Lower leg skin (tissue), 3 donors: Measurements from ENCODE around the gene PPP2R5C.

Source experiments
- CTCF ChIP-seq, 3 donors: fragments of 450-650 bp; IDR thresholded peaks; one replicate each; pipeline ENCODE4 v1.5.1; 2016; ENCODE audit warnings: antibody characterized with exemption in 3 of 3, mild to moderate bottlenecking in 3 of 3, moderate library complexity in 2 of 3
- POLR2A ChIP-seq, 2 donors: fragments of 450-650 bp; IDR thresholded peaks; one replicate each; pipeline ENCODE4 v1.6.1; 2016 to 2017; ENCODE audit warnings: antibody characterized with exemption in 2 of 2, mild to moderate bottlenecking in 1 of 2, moderate library complexity in 1 of 2

GRCh38 chr14:101907619-101908018 is 146.1 kb downstream of the PPP2R5C start:
- TF ChIP-seq CTCF (IDR thresholded peaks at IDR 0.05) (no peak), POLR2A (IDR thresholded peaks at IDR 0.05) (no peak)
